Activated CD4-positive, alpha-beta T cell treated with anti-CD3 and anti-CD28 coated beads, Interleukin-2, amount 10 ng/mL, durations not matched to agents 24 days and 14 days (primary cell): ENCODE data around the gene CYP8B1. TPM values are rescaled to one million over a fixed set of nuclear protein-coding genes. Genes with fewer than 3 reads are reported as not detected.

Experiments used
- DNase-seq: peaks from one replicate; pipeline ENCODE4 v3.0.0; 2022
- H3K27ac Mint-ChIP-seq: one replicate; pipeline ENCODE4 v1.8.0; 2022; ENCODE audit warnings: mild to moderate bottlenecking, mixed read lengths
- H3K27me3 Mint-ChIP-seq: one replicate; pipeline ENCODE4 v1.8.0; 2022; ENCODE audit warnings: mixed read lengths
- H3K36me3 Mint-ChIP-seq: one replicate; pipeline ENCODE4 v1.8.0; 2022; ENCODE audit warnings: low read depth, mild to moderate bottlenecking, mixed read lengths
- H3K4me1 Mint-ChIP-seq: one replicate; pipeline ENCODE4 v1.8.0; 2021; ENCODE audit warnings: mixed read lengths
- H3K4me3 Mint-ChIP-seq: one replicate; pipeline ENCODE4 v1.8.0; 2022; ENCODE audit warnings: mild to moderate bottlenecking, moderate library complexity, mixed read lengths
- H3K9me3 Mint-ChIP-seq: one replicate; pipeline ENCODE4 v1.8.0; 2021; ENCODE audit warnings: mixed read lengths
- intact Hi-C: fragments of 100-400 bp; cut with micrococcal nuclease; formaldehyde crosslinking; loops from one replicate; pipeline ENCODE4 v1.15.1; 2023
- total RNA-seq: library from RNA; stranded (reverse); gene quantifications from 2 replicates; pipeline ENCODE4 v1.2.3, GENCODE V29; 2022

The CYP8B1 gene
- total RNA-seq, 1 donor from 2014 or later, result not detected

GRCh38 chr3:42836150-42837123 lies 39.2 kb downstream of the CYP8B1 start:
- intact Hi-C loops, result no loop called here
- Mint-ChIP-seq H3K9me3 (no peaks in the 10 kb centered on the region), H3K4me3 (no peak overlapping the region), H3K4me1 (peaks cover 3% of the 10 kb centered on the region), H3K36me3 (no peaks in the 10 kb centered on the region), H3K27ac (no peak overlapping the region), H3K27me3 (no peaks in the 10 kb centered on the region)
- DNase-seq, result no peak

GRCh38 chr3:42831321-42831713 lies 44.4 kb downstream of the CYP8B1 start:
- no peak overlapping the region for H3K4me3 Mint-ChIP-seq
- H3K36me3 Mint-ChIP-seq, result no peaks in the 10 kb centered on the region
- H3K9me3 Mint-ChIP-seq, result no peaks in the 10 kb centered on the region

DNA sequence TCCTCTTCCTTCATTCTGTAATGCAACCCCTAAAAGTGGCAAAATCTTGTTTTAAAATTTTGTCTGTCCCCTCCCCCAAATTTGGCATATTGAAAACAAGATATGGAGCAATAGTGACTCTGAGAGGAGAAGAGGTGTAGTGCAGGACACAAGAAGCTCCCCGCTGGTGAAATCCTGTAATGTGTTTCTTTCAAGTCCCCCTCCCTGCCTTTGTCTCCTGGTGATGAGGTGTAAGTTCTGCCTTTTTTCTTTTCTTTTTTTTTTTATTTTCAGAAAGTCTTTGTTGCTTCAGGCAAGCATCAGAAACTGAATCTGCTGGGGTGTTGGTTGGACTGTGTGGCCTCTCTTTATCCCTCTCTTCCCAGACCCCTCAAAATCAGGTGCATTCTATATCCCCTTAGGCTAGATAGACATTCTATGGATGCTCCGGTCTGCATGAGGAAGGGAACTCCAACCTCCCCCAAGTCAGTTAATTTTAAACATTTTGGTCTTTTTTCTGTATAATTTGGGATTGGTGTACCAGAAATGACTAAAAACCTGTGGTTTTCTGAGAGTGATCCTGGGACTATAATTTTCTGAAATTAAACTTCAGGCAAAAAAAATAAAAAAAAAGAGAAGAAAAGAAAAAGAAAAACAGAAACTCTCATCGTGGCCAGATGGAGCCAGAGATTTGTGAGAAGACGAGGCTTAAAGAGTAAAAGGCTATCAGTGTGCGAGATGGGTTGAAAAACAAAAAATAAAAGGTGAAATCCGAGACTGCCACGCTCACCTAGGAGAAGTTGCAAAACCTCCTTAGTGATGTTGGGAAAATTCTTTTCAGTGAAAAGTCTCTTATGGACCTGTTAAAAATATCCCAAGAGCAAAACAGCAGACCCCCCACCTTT lies 45.0 kb downstream of the CYP8B1 start:
- Mint-ChIP-seq H3K9me3 (no peaks in the 10 kb centered on the region), H3K36me3 (no peaks in the 10 kb centered on the region), H3K4me3 (no peak overlapping the region), H3K27ac (no peak overlapping the region), H3K27me3 (peaks cover 21% of the 10 kb centered on the region), H3K4me1 (peaks cover 9% of the 10 kb centered on the region)
- DNase-seq, result no peak
- intact Hi-C loops, result loop anchor here (1.0 to 2.0 kb wide), 2 partner anchors 50 to 51 kb away; no protein-coding TSS in a partner anchor

More at GRCh38 chr3:42831321-42831713, 44.4 kb downstream of the CYP8B1 start:
- peaks cover 9% of the 10 kb centered on the region for H3K4me1 Mint-ChIP-seq
- H3K27me3 Mint-ChIP-seq, result peaks cover 17% of the 10 kb centered on the region
- peak; percentile 93 for DNase-seq
- H3K27ac Mint-ChIP-seq, result no peak overlapping the region
- intact Hi-C loops, result loop anchor here (1.0 to 2.0 kb wide), 2 partner anchors 50 to 51 kb away; no protein-coding TSS in a partner anchor

DNA sequence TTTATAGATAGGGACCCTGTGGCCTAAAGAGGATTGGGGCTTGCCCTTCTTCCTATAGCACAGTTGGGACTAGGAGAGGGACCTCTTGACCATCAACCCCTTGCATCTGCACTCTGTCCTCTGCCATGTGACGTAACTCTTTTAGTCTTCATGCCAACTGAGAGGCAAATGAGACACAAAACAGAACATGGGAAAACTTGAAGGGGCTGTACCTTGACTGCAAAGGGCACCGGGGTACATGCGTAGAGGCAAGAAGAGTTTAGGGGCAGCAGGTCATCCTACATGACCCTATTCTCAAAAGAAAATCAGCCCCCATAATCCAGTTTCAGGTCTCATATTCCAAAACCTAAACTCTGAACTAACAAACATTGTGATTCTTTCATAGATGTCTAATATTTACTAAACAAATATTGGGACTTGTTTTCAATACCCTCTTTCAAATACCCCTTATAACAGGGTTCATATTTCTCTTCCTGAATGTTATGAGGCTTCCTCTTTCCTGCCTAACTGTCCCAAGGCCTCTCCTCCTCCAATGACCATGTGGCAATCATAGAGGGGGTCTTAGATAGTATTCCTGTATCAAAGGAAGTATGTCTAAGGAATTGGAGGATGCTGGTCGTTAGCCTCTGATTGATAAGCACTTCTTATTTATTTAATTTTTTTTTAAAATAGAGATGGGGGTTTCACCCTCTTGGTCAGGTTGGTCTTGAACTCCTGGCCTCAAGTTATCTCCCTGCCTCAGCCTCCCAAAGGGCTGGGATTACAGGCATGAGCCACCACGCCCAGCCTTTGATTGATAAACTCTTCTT lies 45.8 kb downstream of the CYP8B1 start:
- intact Hi-C loops, result loop anchor here (2.0 kb wide), 1 partner anchor 49 kb away; no protein-coding TSS in a partner anchor
- Mint-ChIP-seq H3K9me3 (no peaks in the 10 kb centered on the region), H3K4me1 (peaks cover 9% of the 10 kb centered on the region), H3K4me3 (no peak overlapping the region), H3K36me3 (no peaks in the 10 kb centered on the region), H3K27me3 (peaks cover 25% of the 10 kb centered on the region), H3K27ac (no peak overlapping the region)
- no peak for DNase-seq

- H3K36me3 Mint-ChIP-seq, result no peaks in the 10 kb centered on the region
- no peak for DNase-seq
- H3K4me1 Mint-ChIP-seq, result peaks cover 9% of the 10 kb centered on the region
- H3K27me3 Mint-ChIP-seq, result peaks cover 25% of the 10 kb centered on the region
- intact Hi-C loops, result no loop called here
- H3K4me3 Mint-ChIP-seq, result no peak overlapping the region
- H3K27ac Mint-ChIP-seq, result no peak overlapping the region
- H3K9me3 Mint-ChIP-seq, result no peaks in the 10 kb centered on the region
Observed at GRCh38 chr3:42829083-42829627, 46.5 kb downstream of the CYP8B1 start.

DNA sequence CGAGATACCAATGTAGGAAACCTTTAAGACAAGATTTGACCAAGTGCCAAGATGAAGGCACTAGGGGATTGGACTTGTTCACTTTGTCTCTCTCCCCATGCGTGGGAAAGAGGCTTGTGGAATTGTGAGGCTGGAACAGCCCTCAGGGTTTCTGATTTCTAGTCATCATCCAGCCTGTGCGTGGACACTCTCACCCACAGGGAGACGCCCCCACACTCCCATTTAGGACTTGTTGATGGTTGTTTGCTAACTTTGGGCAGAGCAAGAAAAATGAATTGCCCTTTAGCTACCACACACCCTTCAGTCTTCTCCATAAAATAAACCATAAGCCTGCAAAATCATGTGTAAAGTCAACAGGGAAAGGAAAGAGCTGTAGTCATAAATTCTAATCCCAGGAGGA lies 48.0 kb downstream of the CYP8B1 start:
- Mint-ChIP-seq H3K27ac (no peak overlapping the region), H3K4me1 (peaks cover 11% of the 10 kb centered on the region), H3K4me3 (no peak overlapping the region), H3K36me3 (no peaks in the 10 kb centered on the region), H3K27me3 (peaks cover 25% of the 10 kb centered on the region), H3K9me3 (no peaks in the 10 kb centered on the region)
- DNase-seq, result no peak
- intact Hi-C loops, result no loop called here

GRCh38 chr3:42827023-42827422 lies 48.7 kb downstream of the CYP8B1 start:
- Mint-ChIP-seq H3K36me3 (no peaks in the 10 kb centered on the region), H3K4me1 (peaks cover 11% of the 10 kb centered on the region), H3K9me3 (no peaks in the 10 kb centered on the region), H3K4me3 (no peak overlapping the region), H3K27ac (no peak overlapping the region), H3K27me3 (peaks cover 25% of the 10 kb centered on the region)
- DNase-seq, result no peak
- intact Hi-C loops, result no loop called here

DNA sequence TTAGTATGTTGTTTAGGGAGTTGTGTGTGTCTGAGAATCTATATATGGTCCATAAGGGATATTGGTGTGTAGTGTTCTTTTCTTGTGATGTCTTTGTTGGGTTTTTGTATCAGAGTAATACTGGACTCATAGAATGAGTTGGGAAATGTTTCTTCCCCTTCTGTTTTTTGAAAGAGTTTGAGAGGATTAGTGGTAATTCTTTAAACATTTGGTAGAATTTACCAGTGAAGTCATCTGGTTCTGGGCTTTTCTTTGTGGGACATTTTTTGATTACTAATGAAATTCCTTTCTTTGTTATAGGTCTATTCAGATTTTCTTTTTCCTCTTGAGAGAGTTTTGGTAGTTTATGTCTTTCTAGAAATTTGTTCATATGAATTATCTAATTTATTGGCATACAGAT lies 49.5 kb downstream of the CYP8B1 start:
- H3K9me3 Mint-ChIP-seq, result no peaks in the 10 kb centered on the region
- H3K36me3 Mint-ChIP-seq, result no peaks in the 10 kb centered on the region
- H3K27me3 Mint-ChIP-seq, result peaks cover 25% of the 10 kb centered on the region
- intact Hi-C loops, result no loop called here
- peaks cover 5% of the 10 kb centered on the region for H3K4me1 Mint-ChIP-seq
- H3K27ac Mint-ChIP-seq, result no peak overlapping the region
- H3K4me3 Mint-ChIP-seq, result no peak overlapping the region
- DNase-seq, result no peak

DNA sequence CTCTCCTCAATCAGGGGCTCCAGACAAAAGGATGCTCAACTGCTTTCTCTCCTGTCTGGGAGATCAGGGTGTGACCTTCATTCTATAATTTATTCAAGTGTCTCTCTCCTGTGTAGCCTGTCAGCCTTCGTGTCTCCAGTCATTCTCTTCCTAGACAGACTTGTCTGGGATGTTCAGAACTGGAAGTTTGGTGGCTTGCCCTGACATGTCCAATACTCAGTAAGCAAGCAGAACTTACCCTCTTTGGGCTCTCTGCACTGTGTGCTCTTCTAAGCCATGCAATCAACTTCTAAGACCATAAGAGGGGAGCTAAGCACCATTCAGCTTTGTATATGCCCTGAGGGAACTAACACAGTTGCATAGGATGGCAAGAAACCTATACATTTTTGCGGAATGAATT lies 52.3 kb downstream of the CYP8B1 start:
- Mint-ChIP-seq H3K36me3 (no peaks in the 10 kb centered on the region), H3K27ac (no peak overlapping the region), H3K9me3 (no peaks in the 10 kb centered on the region), H3K4me3 (no peak overlapping the region), H3K27me3 (peaks cover 24% of the 10 kb centered on the region), H3K4me1 (peaks cover 2% of the 10 kb centered on the region)
- no peak for DNase-seq
- intact Hi-C loops, result no loop called here

DNA sequence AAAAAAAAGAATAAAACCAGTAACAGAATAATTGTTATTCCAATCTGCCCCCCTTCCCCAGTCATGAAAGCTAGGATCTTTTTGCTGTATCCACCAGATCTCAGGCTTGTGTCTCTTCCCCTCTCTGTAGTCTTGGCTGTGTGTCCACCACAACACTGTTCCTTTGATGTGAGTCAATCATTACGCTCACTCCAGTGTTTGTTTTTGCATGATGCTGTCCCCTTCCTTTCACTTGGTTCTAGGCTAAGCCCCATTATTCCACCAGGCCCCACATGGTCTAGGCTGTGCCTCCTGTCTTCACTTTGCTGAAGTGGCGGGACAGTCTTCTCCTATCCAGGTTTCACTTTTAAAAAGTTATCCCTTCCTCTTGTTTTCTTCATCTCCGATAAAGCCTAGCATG lies 52.9 kb downstream of the CYP8B1 start:
- H3K36me3 Mint-ChIP-seq, result no peaks in the 10 kb centered on the region
- H3K27me3 Mint-ChIP-seq, result peaks cover 23% of the 10 kb centered on the region
- H3K4me3 Mint-ChIP-seq, result no peak overlapping the region
- DNase-seq, result no peak
- no peak overlapping the region for H3K27ac Mint-ChIP-seq
- intact Hi-C loops, result no loop called here
- H3K4me1 Mint-ChIP-seq, result peaks cover 2% of the 10 kb centered on the region
- no peaks in the 10 kb centered on the region for H3K9me3 Mint-ChIP-seq
